ENCODE results near the gene CFAP46.

DNA sequence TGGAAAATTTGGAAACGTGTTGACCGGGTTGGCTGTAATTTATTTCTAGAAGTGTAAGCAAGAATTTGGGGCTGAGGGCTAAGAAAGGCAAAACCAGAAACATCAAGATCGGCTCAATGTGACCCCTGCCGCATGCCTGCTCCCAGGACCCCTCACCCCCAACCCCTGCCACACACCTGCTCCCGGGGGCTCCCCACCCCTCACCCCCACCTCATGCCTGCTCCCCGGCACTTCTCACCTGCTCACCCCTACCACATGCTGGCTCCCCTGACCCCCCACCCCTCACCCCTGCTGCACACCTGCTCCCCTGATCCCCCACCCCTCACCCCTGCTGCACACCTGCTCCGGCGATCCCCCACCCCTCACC, 19.0 kb upstream of the CFAP46 start:
- TF ChIP-seq, protein P1, sequence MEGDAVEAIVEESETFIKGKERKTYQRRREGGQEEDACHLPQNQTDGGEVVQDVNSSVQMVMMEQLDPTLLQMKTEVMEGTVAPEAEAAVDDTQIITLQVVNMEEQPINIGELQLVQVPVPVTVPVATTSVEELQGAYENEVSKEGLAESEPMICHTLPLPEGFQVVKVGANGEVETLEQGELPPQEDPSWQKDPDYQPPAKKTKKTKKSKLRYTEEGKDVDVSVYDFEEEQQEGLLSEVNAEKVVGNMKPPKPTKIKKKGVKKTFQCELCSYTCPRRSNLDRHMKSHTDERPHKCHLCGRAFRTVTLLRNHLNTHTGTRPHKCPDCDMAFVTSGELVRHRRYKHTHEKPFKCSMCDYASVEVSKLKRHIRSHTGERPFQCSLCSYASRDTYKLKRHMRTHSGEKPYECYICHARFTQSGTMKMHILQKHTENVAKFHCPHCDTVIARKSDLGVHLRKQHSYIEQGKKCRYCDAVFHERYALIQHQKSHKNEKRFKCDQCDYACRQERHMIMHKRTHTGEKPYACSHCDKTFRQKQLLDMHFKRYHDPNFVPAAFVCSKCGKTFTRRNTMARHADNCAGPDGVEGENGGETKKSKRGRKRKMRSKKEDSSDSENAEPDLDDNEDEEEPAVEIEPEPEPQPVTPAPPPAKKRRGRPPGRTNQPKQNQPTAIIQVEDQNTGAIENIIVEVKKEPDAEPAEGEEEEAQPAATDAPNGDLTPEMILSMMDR (IDR thresholded peaks at IDR 0.05; ENCODE audit: poor library complexity) = no peak
- TF ChIP-seq EZH2phosphoT487 (IDR thresholded peaks at IDR 0.05; ENCODE audit: low read depth, severe bottlenecking, unreplicated experiment) (no peak), EZH2 (IDR thresholded peaks at IDR 0.05; ENCODE audit: borderline replicate concordance) (no peak)

Data from hepatocyte (in vitro differentiated cells).